ENCODE results near the gene TAL1. TPM values are rescaled to one million over a fixed set of nuclear protein-coding genes. Genes with fewer than 3 reads are reported as not detected.

Gene TAL1
- total RNA-seq, 1 donor from 2014 or later = not detected

DNA sequence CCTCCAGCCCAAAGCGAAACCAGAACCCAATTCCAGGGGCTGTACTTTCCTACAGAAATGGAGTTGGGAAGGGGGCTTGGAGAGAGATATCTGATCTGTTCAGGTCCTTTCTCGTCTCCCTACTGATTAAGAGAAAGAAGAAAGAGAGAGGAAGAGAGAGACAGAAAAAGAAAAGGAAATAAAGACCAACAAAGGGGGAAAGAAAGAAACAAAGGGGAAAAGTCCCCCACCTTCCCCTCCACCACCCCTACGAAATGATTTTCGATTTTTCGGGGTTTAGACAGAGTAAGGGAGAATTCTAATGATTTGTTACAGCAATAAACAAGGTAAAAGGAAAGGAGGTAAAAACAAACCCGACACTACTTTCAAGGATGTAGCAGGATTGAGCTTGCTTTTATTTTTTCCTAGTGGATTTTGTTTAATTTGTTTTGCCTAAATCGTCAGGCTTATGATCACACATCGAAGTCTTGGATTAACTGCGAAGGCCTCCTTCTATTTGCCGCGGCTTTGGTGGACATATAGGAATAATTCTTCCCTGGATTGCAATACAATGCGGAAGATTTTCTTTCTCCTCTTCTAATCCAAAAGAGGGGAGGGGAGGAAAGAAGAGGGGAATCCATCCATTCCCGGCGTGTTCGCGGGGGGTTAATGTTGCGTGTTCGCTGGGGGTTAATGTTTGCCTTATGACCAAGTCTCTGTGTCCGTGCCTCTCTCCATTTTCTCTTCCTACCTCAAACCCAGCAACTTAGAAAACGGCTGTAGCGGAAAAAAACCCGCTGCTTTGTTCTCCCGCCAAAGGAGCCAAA, 1.9 kb downstream of the TAL1 start:
- intact Hi-C loops (cut with micrococcal nuclease) = loop anchor here (5.0 kb wide), 2 partner anchors 38 to 207 kb away; partner anchors contain the start of genes FOXD2 and PDZK1IP1

DNA sequence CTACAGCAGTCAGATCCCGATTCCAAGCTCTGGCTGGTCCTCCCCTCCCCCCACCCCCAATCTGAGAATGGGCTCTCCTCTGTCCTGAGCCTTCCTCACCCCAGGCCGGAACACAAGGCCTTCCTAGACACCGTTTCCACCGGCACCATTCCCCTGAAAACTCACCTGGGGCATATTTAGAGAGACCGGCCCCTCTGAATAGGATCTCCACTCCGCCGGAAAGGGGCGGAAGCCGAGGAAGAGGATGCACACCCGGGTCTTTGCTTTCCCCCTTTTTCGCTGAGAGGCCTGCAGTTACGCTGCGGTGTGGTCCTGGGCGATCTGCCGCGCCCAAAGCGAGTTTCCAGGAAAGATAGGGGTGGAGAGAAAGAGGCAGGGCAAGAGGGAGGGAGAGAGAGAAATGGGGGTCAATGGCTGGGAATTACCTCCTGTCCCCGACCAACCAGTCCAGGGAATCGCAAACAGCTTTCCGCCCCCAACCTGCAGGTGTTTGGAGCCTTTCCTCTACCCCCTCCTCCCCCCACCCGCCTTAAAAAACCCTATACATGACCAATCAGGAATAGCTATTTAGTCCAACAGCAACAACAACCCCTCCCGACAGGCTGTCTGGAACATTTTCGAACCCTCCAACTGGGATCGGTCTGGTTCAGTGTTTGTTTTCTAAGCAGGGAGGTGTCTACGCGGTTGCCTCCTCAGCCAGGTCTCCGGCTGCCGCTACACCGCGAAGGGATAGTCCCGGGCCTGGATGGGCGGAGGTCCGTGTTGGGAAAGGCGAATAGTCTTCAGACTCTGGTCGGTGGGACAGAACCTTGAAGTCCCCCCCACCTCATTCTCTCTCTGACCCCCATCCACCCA, 2.8 kb downstream of the TAL1 start:
- intact Hi-C loops (cut with micrococcal nuclease) = loop anchor here (5.0 kb wide), 2 partner anchors 37 to 208 kb away; partner anchors contain the start of genes FOXD2 and PDZK1IP1

DNA sequence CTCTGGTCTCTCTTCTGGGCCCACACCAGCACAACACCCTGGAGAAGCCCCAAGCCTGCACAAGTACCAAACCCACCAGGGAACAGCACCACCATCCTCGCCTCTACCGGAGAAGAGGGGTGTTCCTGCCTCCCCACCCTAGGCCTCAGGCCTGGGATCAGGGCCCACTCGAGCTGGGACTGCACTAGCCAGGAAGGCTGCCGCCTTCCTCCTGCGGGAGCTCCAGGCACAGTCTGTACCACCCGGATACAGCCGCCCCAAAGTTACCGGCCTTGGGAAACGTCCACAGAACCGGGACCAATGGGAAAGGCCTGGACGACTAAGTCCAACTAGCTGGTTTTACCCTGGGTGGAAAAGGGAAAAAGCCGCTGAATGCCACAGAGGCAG, 3.4 kb downstream of the TAL1 start:
- intact Hi-C loops (cut with micrococcal nuclease) = loop anchor here (5.0 kb wide), 2 partner anchors 36 to 209 kb away; partner anchors contain the start of genes FOXD2 and PDZK1IP1

DNA sequence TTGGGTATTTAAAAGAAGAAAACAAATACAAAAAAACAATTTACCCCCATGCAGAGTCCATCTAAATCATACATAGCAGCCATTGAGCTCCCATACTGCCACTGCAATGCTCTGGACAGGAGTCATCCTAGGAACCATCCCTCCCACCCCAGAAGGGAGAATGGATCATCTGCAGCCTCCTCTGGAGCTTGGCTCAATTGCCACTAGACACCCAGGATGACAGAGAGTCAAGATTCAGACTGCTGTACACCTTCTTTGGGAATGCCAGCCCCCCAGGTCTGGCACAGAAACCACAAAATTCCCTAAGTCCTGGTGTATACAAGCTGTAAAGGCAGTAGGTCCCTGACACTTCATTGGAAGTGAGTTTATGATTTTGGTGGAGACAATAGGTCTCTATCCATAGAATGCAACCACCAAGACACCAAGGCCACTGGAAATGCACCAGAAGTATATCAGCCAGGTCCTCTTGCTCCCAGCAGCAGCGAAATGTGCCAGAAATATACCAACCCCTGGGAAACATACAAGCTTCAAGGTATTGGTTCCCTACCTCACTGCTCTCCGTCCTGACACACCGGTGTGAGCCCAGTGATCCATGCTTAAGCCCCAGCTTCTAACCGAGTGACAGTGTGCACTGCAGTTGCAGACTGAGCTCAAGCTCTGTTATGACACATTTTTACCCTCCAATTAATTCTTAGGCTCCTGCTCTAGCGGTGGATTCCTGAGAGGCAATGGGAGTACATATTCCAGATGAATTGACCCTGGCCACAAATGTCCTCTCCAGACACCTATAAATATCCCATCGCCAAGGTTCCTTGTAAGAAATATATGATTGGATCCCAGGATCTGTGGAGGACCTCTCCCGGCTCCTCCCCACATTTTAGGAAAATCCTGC, 4.4 kb downstream of the TAL1 start:
- intact Hi-C loops (cut with micrococcal nuclease) = loop anchor here (5.0 kb wide), 2 partner anchors 35 to 210 kb away; partner anchors contain the start of genes FOXD2 and PDZK1IP1

DNA sequence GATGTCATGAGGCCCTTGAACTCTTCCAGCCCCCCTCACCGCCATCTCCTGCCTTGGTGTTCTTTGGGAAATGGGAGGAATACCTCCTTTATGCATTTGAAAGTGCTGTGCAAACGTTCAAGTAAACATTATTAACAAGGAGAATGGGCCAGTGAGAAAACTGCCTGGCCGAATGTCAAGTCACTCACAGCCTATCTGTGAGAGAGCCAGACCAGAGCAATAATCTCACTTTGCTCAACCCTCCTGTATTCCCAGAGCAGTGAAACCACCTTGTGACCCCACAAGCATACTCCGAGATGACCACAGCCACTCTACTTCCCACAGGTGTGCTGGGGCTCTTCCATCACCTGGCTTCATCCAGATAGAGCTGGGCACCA, 5.2 kb downstream of the TAL1 start:
- intact Hi-C loops (cut with micrococcal nuclease) = loop anchor here (5.0 kb wide), 2 partner anchors 35 to 210 kb away; partner anchors contain the start of genes FOXD2 and PDZK1IP1

DNA sequence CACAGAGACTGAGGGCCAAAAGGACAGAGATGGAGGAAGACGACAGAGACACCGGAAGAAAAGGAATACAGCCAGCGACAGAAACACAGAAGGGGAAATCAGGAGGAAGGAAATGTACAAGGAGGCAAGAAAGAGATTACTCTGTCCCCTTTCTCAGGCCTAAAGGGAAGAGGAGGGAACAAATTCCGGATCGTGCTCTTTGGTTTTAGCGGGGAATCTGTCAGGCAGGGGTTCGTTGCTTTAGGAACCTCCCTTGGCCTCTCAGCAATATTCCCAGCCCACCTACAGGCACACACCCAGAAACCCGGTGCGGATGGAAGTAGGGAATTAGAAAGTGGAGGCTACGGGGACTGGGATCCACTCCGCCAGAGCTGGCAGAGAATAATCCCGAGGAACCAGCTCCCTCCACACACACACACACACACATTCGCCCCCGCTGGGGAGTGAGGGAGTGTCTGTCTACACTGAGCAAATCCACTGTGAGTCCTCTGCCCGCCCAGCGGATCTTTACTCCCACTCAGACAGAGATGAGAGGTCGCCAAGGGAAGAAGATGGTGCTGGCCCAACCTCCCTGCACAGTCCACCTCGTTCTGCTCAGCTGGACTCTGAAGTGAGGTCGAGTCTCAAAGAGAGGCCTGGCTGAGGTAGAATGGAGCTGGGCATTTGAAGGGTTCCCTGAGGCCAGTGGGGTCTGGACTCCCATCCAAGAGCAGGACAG, 5.7 kb downstream of the TAL1 start:
- intact Hi-C loops (cut with micrococcal nuclease) = loop anchor here (5.0 kb wide), 2 partner anchors 34 to 211 kb away; partner anchors contain the start of genes FOXD2 and PDZK1IP1

DNA sequence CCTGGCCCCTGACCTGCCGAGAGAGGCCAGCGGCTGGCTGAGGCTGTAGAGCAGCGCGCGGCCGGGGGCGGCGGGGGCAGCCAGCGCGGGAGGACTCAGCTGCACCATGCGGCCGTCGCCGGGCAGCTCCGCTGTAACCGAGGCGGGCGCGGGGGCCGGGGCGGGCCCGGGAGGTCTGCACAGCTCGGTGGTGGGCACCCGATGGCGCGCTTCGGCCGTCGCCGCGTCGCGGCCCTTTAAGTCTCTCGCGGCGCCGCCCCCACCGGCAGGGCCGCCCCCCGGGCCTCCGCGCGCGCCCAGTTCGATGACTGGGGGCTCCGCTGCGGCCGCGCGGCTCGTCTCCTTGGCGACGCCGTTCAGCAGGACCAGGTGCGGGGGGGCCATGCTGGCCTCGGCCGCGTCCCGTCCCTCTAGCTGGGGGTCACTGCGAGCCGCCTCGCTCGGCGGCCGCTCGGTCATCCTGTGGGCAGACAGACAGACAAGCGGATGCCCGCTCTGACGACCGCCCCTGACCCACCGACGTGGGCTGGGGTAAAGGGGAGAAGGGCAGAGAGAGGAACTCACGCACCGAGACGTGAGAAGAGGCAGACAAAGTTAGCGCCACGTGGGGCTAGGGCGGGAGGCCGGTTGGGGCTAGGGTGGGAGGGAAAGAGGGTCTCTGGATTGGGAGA, 6.5 kb downstream of the TAL1 start:
- intact Hi-C loops (cut with micrococcal nuclease) = loop anchor here (5.0 kb wide), 2 partner anchors 33 to 212 kb away; partner anchors contain the start of genes FOXD2 and PDZK1IP1

DNA sequence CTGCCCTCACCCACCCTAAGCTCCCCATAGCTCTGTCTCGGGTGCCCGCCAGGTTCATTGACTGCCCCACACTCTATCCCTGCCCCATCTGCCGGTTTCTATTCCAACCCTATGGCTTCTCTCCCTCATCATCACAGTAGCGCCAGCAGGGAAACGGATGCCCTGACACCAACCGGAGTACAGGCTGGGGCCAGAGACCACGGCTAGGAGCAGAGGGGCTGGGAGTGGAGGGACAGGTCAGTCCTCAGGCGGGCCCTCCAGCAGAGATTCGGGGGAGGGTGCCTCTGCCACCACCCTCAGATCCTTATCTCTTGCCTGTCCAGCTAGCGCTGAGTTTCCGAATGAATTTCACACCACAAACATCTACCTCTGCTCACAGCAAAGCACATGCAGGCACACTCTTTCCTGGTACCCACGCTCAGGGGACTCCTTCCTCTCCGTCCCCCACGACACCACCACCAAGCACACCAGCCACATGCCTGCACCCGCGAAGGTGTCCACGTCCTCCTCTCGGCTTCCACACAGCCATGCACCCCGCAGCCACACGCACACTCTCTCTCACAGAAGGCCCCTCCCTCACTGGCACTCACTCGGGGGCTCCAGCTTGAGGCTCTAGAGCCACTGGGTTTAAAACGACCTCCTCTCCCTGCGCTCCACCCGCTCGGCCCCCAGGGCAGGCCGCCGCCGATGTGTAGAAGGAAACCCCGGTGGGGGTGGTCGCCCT, 7.2 kb downstream of the TAL1 start:
- intact Hi-C loops (cut with micrococcal nuclease) = loop anchor here (5.0 kb wide), 2 partner anchors 33 to 212 kb away; partner anchors contain the start of genes FOXD2 and PDZK1IP1

DNA sequence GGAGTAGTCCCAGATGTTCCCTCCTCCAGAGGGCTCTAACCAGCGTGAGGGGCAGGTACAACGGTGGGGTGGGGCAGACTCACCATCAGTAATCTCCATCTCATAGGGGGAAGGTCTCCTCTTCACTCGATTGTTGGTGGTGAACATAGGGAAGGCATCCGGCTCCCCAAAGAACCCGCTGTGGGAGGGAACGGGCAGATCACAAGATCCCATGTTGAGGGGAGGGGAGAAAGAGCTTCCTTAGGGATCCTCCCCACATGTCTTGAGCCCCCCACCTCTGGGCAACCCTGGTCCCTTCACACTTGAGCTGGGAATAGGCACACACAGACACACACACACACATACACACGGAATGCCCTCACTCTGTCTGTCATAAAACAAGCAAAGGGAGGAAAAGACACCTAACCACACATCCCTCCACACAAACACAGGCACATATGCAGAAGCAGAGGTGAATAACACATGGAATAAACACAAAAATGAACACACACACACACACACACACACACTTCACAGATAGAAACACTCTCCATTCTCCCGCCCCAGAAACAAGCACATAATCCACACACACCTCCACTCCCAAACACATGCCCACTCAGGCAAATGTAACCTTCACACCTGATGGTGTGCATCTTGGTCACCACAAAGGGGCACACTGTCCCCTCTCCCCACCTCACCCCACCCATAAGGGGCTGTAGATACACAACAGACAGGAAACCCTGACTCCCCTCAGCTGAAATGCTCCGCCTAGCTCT, 7.9 kb downstream of the TAL1 start:
- intact Hi-C loops (cut with micrococcal nuclease) = no loop called here

DNA sequence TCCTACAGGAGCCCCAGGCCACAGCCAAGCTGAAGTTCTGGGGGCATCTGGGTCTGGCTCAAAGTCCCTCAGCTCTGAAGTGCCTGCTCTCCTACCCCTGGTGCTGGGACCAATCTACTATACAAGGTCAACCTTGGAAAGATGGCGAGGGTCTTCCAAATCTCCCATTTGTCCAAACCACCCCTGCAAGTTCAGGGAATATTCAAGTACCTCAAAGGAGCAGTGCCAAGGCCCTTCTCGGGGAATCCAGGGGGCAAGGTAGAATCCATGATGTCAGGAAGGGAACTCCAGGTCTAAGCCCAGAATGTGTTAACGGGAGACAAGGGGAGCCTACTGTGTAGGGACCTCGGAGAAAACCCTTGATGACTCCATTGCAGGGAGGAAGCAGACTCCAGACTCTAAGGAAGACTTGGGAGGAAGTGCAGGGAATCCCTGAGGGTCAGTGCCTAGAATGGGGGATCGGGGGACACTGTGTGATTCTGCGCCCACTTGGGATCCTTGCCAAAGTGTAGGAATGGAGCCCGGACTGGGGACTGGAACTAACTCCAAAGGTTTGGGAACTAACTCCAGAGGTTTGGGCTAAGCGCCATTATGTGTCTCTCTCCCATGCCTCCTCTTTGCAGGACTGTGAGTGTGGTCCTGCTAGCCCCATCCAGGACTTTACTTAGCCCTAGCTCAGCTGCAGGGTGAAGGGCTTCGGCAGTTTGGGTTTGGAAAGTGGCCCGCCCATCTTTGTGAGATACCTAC, 8.7 kb downstream of the TAL1 start:
- intact Hi-C loops (cut with micrococcal nuclease) = no loop called here

DNA sequence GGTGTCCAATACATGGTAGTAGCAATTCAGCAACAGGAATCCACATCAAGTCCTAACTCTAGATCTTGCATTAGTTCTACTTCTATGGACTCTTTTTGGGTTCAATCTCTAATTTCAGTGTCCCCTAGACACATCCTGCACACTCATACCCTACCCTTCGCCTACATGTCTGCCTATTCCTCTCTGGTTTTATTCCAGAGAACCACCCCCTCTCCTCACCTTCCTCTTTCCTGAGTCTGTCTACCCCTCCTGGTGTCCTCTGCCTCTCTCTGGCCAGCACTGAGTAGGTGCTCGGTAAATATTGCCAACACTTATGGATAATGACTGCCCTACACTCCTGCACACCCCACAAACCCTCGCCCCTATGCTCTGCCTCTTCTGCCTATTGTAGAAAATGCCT, 9.5 kb downstream of the TAL1 start:
- intact Hi-C loops (cut with micrococcal nuclease) = no loop called here

DNA sequence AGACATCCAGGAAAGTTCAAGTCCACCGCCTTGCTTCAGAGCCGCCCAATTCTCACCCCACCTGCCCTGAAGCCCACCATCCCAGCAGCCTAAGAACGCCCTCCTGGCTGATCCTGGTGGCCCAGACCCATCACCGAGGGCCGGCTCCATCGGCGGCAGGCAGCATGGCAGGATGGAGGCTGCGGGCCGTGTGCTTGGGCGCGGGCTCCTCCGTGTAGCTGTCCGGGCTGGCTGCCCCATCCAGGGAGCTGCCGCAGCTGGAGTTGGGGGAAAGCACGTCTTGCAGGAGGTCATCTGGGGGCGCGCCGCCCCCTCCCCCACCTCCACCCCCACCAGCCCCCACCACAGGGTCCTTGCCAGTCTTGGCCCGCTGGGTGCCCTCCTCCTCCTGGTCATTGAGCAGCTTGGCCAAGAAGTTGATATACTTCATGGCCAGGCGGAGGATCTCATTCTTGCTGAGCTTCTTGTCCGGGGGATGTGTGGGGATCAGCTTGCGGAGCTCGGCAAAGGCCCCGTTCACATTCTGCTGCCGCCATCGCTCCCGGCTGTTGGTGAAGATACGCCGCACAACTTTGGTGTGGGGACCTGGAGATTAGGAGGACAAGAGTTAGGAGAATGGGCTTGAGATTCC, 12.3 kb downstream of the TAL1 start:
- intact Hi-C loops (cut with micrococcal nuclease) = no loop called here

DNA sequence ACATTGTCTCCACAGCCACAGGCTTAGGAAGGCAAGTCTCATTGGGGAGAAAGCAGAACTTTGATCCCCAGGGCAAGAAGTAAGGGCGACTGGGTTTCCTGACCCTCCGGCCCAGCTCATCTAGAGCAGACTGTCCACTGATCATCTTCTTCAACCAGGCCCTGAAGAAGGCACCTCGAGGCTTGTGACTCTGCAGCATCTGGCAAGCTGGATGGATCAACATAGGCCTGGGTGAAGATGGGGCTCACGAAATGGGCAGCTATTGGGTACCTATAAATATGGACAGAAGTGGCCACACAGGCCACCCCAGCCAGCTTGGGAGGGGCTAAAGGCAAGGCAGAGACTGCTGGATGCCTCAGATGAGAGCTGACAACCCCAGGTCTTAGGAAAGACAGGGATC, 13.0 kb downstream of the TAL1 start:
- intact Hi-C loops (cut with micrococcal nuclease) = no loop called here

DNA sequence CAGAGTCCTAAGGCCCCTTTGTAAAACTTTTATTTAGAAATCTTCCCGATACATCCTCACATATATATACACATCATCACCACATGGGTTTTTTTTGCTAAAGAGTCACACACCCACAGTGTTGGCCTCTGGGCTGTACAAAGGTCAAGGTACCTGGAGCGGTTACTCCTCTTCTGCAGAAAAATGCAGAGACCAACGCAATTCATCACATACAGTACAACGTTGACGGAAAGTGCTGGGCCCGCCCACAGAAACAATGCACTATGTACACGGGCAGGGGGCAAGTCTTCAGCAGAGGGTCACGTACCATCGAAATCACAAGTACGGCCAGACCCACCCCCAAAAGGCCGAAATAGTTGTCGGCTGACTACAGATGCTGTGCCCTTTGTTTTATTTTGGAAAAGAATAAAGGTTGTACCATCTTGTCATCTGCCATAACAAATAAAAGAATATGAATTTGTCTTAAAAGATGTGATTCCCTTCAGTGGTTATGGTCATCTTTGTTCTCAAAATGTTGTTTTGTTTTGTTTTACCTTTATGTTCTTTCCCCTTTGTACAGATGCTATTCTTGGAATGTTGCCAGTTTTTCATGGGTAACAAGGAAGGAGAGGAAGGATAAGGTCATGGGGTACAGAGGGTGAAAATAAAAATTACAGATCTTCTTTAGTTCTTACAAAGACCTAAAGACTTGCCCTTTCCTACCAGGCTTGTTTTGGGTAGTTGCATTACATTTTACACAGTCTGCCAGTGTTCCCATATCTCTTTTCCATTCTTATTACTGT, 15.6 kb downstream of the TAL1 start:
- intact Hi-C loops (cut with micrococcal nuclease) = no loop called here

DNA sequence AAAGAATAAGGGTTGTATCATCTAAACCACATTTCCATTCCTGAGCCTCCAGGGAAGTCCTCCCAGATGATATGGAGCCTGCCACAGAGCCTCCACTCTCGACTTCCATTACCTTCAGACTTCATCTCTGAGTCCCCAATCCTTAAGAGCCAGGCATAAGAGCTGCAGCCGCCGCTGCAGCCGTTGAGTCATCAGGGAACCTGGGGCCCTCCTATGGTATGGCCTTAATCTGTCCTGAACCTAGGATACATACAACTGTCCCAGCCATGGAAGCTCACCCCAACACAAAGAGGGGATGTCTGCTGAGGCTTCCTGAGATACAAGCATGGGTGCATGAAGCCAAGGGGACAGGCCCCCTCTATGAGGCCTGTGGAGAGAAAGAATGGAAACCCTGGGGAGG, 16.3 kb downstream of the TAL1 start:
- intact Hi-C loops (cut with micrococcal nuclease) = no loop called here

DNA sequence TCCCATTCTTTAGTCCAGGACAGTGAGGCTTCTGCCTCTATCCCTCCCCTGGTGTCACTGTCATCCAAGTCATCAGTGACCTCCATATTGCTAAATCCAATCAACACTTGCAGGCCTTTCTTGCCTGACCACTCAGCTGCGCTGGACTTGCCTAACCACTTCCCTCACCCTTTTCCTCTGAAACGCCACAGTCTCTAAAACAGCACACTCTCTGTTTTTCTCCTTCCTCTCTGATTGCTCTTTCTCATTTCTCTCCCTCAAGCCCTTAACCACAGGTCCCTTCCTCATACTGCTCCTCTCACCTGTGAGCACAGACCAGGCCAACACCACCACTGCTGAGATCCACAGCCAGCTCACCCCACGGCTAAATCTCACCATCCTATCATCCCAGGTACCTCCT, 17.5 kb downstream of the TAL1 start:
- intact Hi-C loops (cut with micrococcal nuclease) = no loop called here
